ENCODE measurements around the gene PIK3R2. TPM values are rescaled to one million over a fixed set of nuclear protein-coding genes. Genes with fewer than 3 reads are reported as not detected.

PIK3R2 gene
- total and polyA plus RNA-seq, 2 experiments from 2014 or later = 1.5 to 29.2 TPM

- peak; percentile 87 for DNase-seq
- no peaks in the 10 kb centered on the region for H3K79me2 ChIP-seq (ENCODE audit: insufficient read depth)
- H3K4me1 ChIP-seq (ENCODE audit: insufficient read depth) = 0 out of 2 replicates have a peak, but pooled peaks cover 7% of the 10 kb centered on the region
- peak overlapping the region; percentile 25 for H3K4me2 ChIP-seq (ENCODE audit: unreplicated experiment)
- in situ Hi-C loops (cut with MboI) = no loop called here
- H3K27me3 ChIP-seq (replicated peaks; ENCODE audit: insufficient read depth) = no peaks in the 10 kb centered on the region
- no peaks in the 10 kb centered on the region for H3K9me3 ChIP-seq (ENCODE audit: low read depth)
- no peak overlapping the region for H3K4me3 ChIP-seq
- no peaks in the 10 kb centered on the region for H3K9me2 ChIP-seq (ENCODE audit: insufficient read depth)
- no peaks in the 10 kb centered on the region for H4K20me1 ChIP-seq (ENCODE audit: insufficient read depth)
- TF ChIP-seq EZH2 (IDR thresholded peaks at IDR 0.05; ENCODE audit: insufficient read depth, poor library complexity, severe bottlenecking) (no peak), EZH2phosphoT487 (IDR thresholded peaks at IDR 0.05; ENCODE audit: insufficient read depth, low read depth) (no peak)
- 28 to 35% methylated on average over 9 of the region's 9 CpGs for WGBS, 2 experiments (ENCODE audit: low coverage in 1 of 2, low lambda C conversion rate in 2 of 2, missing lambda C conversion rate in 2 of 2)
- H3F3A ChIP-seq (ENCODE audit: insufficient read depth) = no peaks in the 10 kb centered on the region
- H2AFZ ChIP-seq = 0 out of 2 replicates have a peak overlapping the region, but pooled peaks have one; percentile 38
- H3K27ac ChIP-seq = no peak overlapping the region
- peak overlapping the region; percentile 34; the same call in 1 of the 2 replicates for H3K9ac ChIP-seq
- H3K36me3 ChIP-seq (ENCODE audit: low read depth) = no peaks in the 10 kb centered on the region
Observed at GRCh38 chr19:18112989-18113478, 39.9 kb upstream of the PIK3R2 start.

- TF ChIP-seq EZH2phosphoT487 (IDR thresholded peaks at IDR 0.05; ENCODE audit: insufficient read depth, low read depth) = no peak
- TF ChIP-seq EZH2 (IDR thresholded peaks at IDR 0.05; ENCODE audit: insufficient read depth, poor library complexity, severe bottlenecking) = no peak
- in situ Hi-C loops (cut with MboI) = no loop called here
Observed at GRCh38 chr19:18113827-18114226, 39.1 kb upstream of the PIK3R2 start.

DNA sequence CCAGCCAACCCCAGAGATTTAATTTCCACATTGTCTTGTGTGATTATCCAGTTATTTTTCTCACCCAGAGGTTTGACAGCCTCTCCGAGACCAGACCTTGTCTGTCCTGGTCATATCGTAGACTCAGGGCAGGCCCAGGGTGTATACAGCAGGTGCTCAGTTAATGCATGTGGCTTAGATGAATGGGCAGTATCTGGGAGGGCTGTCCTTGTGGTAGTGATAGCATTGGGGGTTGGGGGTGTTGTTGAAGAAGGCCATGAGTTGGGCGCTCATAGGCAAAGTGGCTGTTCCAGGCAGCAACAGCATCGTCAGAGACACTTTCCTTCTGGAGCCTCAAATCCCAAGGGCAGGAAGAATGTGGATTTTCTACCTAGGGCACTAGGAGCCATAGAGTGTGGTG is 38.5 kb upstream of the PIK3R2 start:
- Histone ChIP-seq H3K79me2 (ENCODE audit: insufficient read depth) (no peaks in the 10 kb centered on the region; the same call in 1 of the 2 replicates), H2AFZ (no peak overlapping the region), H3F3A (ENCODE audit: insufficient read depth) (0 out of 2 replicates have a peak, but pooled peaks cover 6% of the 10 kb centered on the region), H4K20me1 (ENCODE audit: insufficient read depth) (no peaks in the 10 kb centered on the region), H3K36me3 (ENCODE audit: low read depth) (no peaks in the 10 kb centered on the region), H3K9me3 (ENCODE audit: low read depth) (no peaks in the 10 kb centered on the region), H3K4me1 (ENCODE audit: insufficient read depth) (0 out of 2 replicates have a peak, but pooled peaks cover 7% of the 10 kb centered on the region), H3K9ac (no peak overlapping the region), H3K27me3 (replicated peaks; ENCODE audit: insufficient read depth) (no peaks in the 10 kb centered on the region), H3K4me2 (ENCODE audit: unreplicated experiment) (no peak overlapping the region), H3K27ac (no peak overlapping the region), H3K9me2 (ENCODE audit: insufficient read depth) (no peaks in the 10 kb centered on the region), H3K4me3 (no peak overlapping the region)
- in situ Hi-C loops (cut with MboI) = no loop called here
- WGBS, 2 experiments (ENCODE audit: low coverage in 1 of 2, low lambda C conversion rate in 2 of 2, missing lambda C conversion rate in 2 of 2) = 96 to 99% methylated on average over 4 of the region's 4 CpGs
- no peak for DNase-seq
- no peak for TF ChIP-seq EZH2 (IDR thresholded peaks at IDR 0.05; ENCODE audit: insufficient read depth, poor library complexity, severe bottlenecking)
- no peak for TF ChIP-seq EZH2phosphoT487 (IDR thresholded peaks at IDR 0.05; ENCODE audit: insufficient read depth, low read depth)

More at GRCh38 chr19:18113827-18114226, 39.1 kb upstream of the PIK3R2 start:
- 0 out of 2 replicates have a peak, but pooled peaks cover 3% of the 10 kb centered on the region for H3F3A ChIP-seq (ENCODE audit: insufficient read depth)
- no peak for DNase-seq
- H3K9me3 ChIP-seq (ENCODE audit: low read depth) = no peaks in the 10 kb centered on the region
- H3K27me3 ChIP-seq (replicated peaks; ENCODE audit: insufficient read depth) = no peaks in the 10 kb centered on the region
- H3K79me2 ChIP-seq (ENCODE audit: insufficient read depth) = no peaks in the 10 kb centered on the region; the same call in 1 of the 2 replicates
- H3K9ac ChIP-seq = no peak overlapping the region
- no peak overlapping the region for H2AFZ ChIP-seq
- no peaks in the 10 kb centered on the region for H4K20me1 ChIP-seq (ENCODE audit: insufficient read depth)
- no peaks in the 10 kb centered on the region for H3K36me3 ChIP-seq (ENCODE audit: low read depth)
- H3K4me3 ChIP-seq = no peak overlapping the region
- no peak overlapping the region for H3K27ac ChIP-seq
- 87 to 94% methylated on average over 5 of the region's 5 CpGs for WGBS, 2 experiments (ENCODE audit: low coverage in 1 of 2, low lambda C conversion rate in 2 of 2, missing lambda C conversion rate in 2 of 2)
- no peak overlapping the region for H3K4me2 ChIP-seq (ENCODE audit: unreplicated experiment)
- 0 out of 2 replicates have a peak, but pooled peaks cover 7% of the 10 kb centered on the region for H3K4me1 ChIP-seq (ENCODE audit: insufficient read depth)
- H3K9me2 ChIP-seq (ENCODE audit: insufficient read depth) = no peaks in the 10 kb centered on the region

GRCh38 chr19:18117364-18117691 is 35.6 kb upstream of the PIK3R2 start:
- 7 to 12% methylated on average over 11 of the region's 11 CpGs for WGBS, 2 experiments (ENCODE audit: low coverage in 1 of 2, low lambda C conversion rate in 2 of 2, missing lambda C conversion rate in 2 of 2)
- TF ChIP-seq EZH2phosphoT487 (IDR thresholded peaks at IDR 0.05; ENCODE audit: insufficient read depth, low read depth) (no peak), EZH2 (IDR thresholded peaks at IDR 0.05; ENCODE audit: insufficient read depth, poor library complexity, severe bottlenecking) (no peak)
- no peaks in the 10 kb centered on the region for H3K36me3 ChIP-seq (ENCODE audit: low read depth)

More at GRCh38 chr19:18117364-18117691, 35.6 kb upstream of the PIK3R2 start:
- H3K4me1 ChIP-seq (ENCODE audit: insufficient read depth) = 0 out of 2 replicates have a peak, but pooled peaks cover 4% of the 10 kb centered on the region
- in situ Hi-C loops (cut with MboI) = no loop called here
- no peaks in the 10 kb centered on the region for H4K20me1 ChIP-seq (ENCODE audit: insufficient read depth)
- H3K27me3 ChIP-seq (replicated peaks; ENCODE audit: insufficient read depth) = no peaks in the 10 kb centered on the region
- peak overlapping the region; percentile 41 for H3K9ac ChIP-seq
- H3K79me2 ChIP-seq (ENCODE audit: insufficient read depth) = no peaks in the 10 kb centered on the region; the same call in 1 of the 2 replicates
- H3K9me2 ChIP-seq (ENCODE audit: insufficient read depth) = no peaks in the 10 kb centered on the region
- no peak for DNase-seq
- peak overlapping the region; percentile 73 for H3K4me2 ChIP-seq (ENCODE audit: unreplicated experiment)
- peak overlapping the region; percentile 70 for H2AFZ ChIP-seq
- H3K27ac ChIP-seq = no peak overlapping the region
- no peaks in the 10 kb centered on the region for H3K9me3 ChIP-seq (ENCODE audit: low read depth)
- H3F3A ChIP-seq (ENCODE audit: insufficient read depth) = 0 out of 2 replicates have a peak, but pooled peaks cover 6% of the 10 kb centered on the region
- peak overlapping the region; percentile 83 for H3K4me3 ChIP-seq
